OCI-LY1 (cell line): ENCODE results near the gene KDM4B.

Source experiments
- CTCF ChIP-seq: fragments of 200-600 bp; sonication (generic), shearing (Covaris generic); IDR thresholded peaks from 2 replicates; pipeline ENCODE4 v1.5.1; 2017; ENCODE audit warnings: mild to moderate bottlenecking, antibody characterized with exemption, low read length, moderate library complexity, mixed read lengths
- EZH2 ChIP-seq: fragments of 200-600 bp; sonication (generic), shearing (Covaris generic); IDR thresholded peaks from 2 replicates; pipeline ENCODE4 v1.8.0; 2017; ENCODE audit warnings: borderline replicate concordance, mixed run types, mild to moderate bottlenecking, antibody characterized with exemption, low read length, moderate library complexity, mixed read lengths

- TF ChIP-seq CTCF (no peak), EZH2 (no peak)
Measured at GRCh38 chr19:5131506-5132205, 162.7 kb downstream of the KDM4B start.
